B cell (primary cell): ENCODE results near the gene DPEP2NB. TPM values are rescaled to one million over a fixed set of nuclear protein-coding genes. Genes with fewer than 3 reads are reported as not detected.

Source experiments
- ATAC-seq: fragments of 200-7000 bp; cut with Tn5 transposase; one replicate; pipeline ENCODE4 v1.10.0; 2021; ENCODE audit warnings: low read depth, mild to moderate bottlenecking, moderate number of reproducible peaks, moderate library complexity
- CTCF ChIA-PET: fragments of 350-600 bp; sonication (Branson Sonifier 250); formaldehyde crosslinking; loops from one replicate; lab custom pipeline; 2021; ENCODE audit warnings: antibody characterized with exemption, inconsistent platforms; lab: Charles Lee
- POLR2A ChIA-PET: fragments of 350-600 bp; sonication (Branson Sonifier 250); formaldehyde crosslinking; loops from one replicate; lab custom pipeline; 2021; ENCODE audit warnings: antibody characterized with exemption; lab: Charles Lee
- DNase-seq: peaks from one replicate; pipeline ENCODE4 v3.0.0; 2013
- H2AFZ ChIP-seq: 2 replicates; pipeline ENCODE4 v1.6.1; 2012; ENCODE audit warnings: mild to moderate bottlenecking, low read depth, low read length; ENCODE audit not compliant: insufficient read depth, poor library complexity, severe bottlenecking
- H3K27ac ChIP-seq, 2 donors: 1 replicate in 1 of 2; 2 replicates in 1 of 2; pipeline ENCODE4 v1.5.1; 2012 to 2013; ENCODE audit warnings: low read length in 2 of 2, mild to moderate bottlenecking in 2 of 2, moderate library complexity in 1 of 2
- H3K27me3 ChIP-seq, 4 experiments: fragments of 200-600 bp in 1 of 4; sonication (generic) in 1 of 4; replicated peaks in 1 of 4; 1 replicate in 2 of 4; 2 replicates in 2 of 4; pipeline versions ENCODE4 v1.6.1 to v1.7.0; 2013 to 2016; ENCODE audit warnings: low read length in 3 of 4, mild to moderate bottlenecking in 2 of 4, mixed read lengths in 1 of 4, moderate library complexity in 1 of 4; ENCODE audit not compliant: insufficient read depth in 4 of 4, control insufficient read depth in 3 of 4; ENCODE audit errors: control extremely low read depth in 1 of 4
- H3K36me3 ChIP-seq, 2 experiments: replicated peaks in 1 of 2; 1 replicate in 1 of 2; 2 replicates in 1 of 2; pipeline versions ENCODE4 v1.6.1 to v1.7.1; 2013; ENCODE audit warnings: low read length in 1 of 2; ENCODE audit not compliant: insufficient read depth in 2 of 2, control insufficient read depth in 1 of 2; ENCODE audit errors: control extremely low read depth in 1 of 2, extremely low read depth in 1 of 2
- H3K4me1 ChIP-seq, 2 donors: fragments of 200-600 bp in 1 of 2; sonication (generic) in 1 of 2; 1 replicate in 1 of 2; 2 replicates in 1 of 2; pipeline versions ENCODE4 v1.5.1 to v1.6.1; 2013 to 2017; ENCODE audit warnings: low read length in 2 of 2; ENCODE audit not compliant: control insufficient read depth in 2 of 2, insufficient read depth in 2 of 2
- H3K4me2 ChIP-seq: replicated peaks from 2 replicates; pipeline ENCODE3; 2012; ENCODE audit warnings: mild to moderate bottlenecking, low read depth, low read length; ENCODE audit not compliant: poor library complexity, severe bottlenecking
- H3K4me3 ChIP-seq, 5 experiments: fragments of 200-600 bp in 1 of 5; sonication (generic) in 1 of 5; 1 replicate in 3 of 5; 2 replicates in 2 of 5; pipeline versions ENCODE4 v1.5.1 to v1.7.0; 2011 to 2016; ENCODE audit warnings: low read length in 4 of 5, mild to moderate bottlenecking in 4 of 5, low read depth in 2 of 5, control low read depth in 1 of 5, moderate library complexity in 1 of 5; ENCODE audit not compliant: insufficient read depth in 1 of 5; ENCODE audit errors: control extremely low read depth in 1 of 5, extremely low read depth in 1 of 5
- H3K79me2 ChIP-seq: fragments of 200-600 bp; sonication (generic); one replicate; pipeline ENCODE4 v1.6.0; 2016; ENCODE audit warnings: low read length; ENCODE audit not compliant: control insufficient read depth, insufficient read depth
- H3K9ac ChIP-seq: fragments of 200-600 bp; sonication (generic); 2 replicates; pipeline ENCODE4 v1.6.1; 2017; ENCODE audit warnings: mild to moderate bottlenecking, low read length, moderate library complexity
- H3K9me3 ChIP-seq, 3 donors: one replicate each; pipeline versions ENCODE4 v1.6.1 to v1.7.1; 2013; ENCODE audit warnings: low read length in 2 of 3; ENCODE audit not compliant: control insufficient read depth in 2 of 3, insufficient read depth in 1 of 3; ENCODE audit errors: control extremely low read depth in 1 of 3
- H4K20me1 ChIP-seq: 2 replicates; pipeline ENCODE4 v1.6.0; 2012; ENCODE audit warnings: mild to moderate bottlenecking, low read length; ENCODE audit not compliant: insufficient read depth, control insufficient read depth, poor library complexity, severe bottlenecking
- H3K27ac Mint-ChIP-seq: one replicate; pipeline ENCODE4 v1.8.0; 2021; ENCODE audit warnings: mixed read lengths
- H3K27me3 Mint-ChIP-seq: one replicate; pipeline ENCODE4 v1.8.0; 2021; ENCODE audit warnings: mixed read lengths
- H3K4me1 Mint-ChIP-seq: one replicate; pipeline ENCODE4 v1.8.0; 2021; ENCODE audit warnings: mixed read lengths
- H3K4me3 Mint-ChIP-seq: one replicate; pipeline ENCODE4 v1.8.0; 2021; ENCODE audit warnings: mixed read lengths
- H3K9me3 Mint-ChIP-seq: one replicate; pipeline ENCODE4 v1.8.0; 2022; ENCODE audit warnings: mixed read lengths; ENCODE audit not compliant: insufficient read depth
- CTCF ChIP-seq: fragments of 200-600 bp; IDR thresholded peaks from one replicate; pipeline ENCODE4 v1.8.0; 2022; ENCODE audit warnings: antibody characterized with exemption, mild to moderate bottlenecking
- EZH2 ChIP-seq: IDR thresholded peaks from 2 replicates; pipeline ENCODE4 v1.6.1; 2012; ENCODE audit warnings: borderline replicate concordance, low read depth, mild to moderate bottlenecking, moderate library complexity, low read length; ENCODE audit not compliant: insufficient read depth, poor library complexity, severe bottlenecking
- WGBS: methylation state at CpG from one replicate; pipeline ENCODE4 v1.1.5; 2013; ENCODE audit warnings: missing lambda C conversion rate; ENCODE audit not compliant: insufficient coverage; 5-methylcytosine and 5-hydroxymethylcytosine counted together
- intact Hi-C: fragments of 100-400 bp; cut with micrococcal nuclease; formaldehyde crosslinking; loops from one replicate; pipeline ENCODE4 v1.10.0; 2022
- polyA plus RNA-seq: library from polyadenylated mRNA; depleted of rRNA; stranded (reverse); fragments of >200 nt; gene quantifications from 2 replicates; pipeline ENCODE4 v1.2.3, GENCODE V29; 2012
- total RNA-seq, 2 donors: library from RNA; stranded (reverse); fragments of 120-200 nt in 1 of 2; gene quantifications; 1 replicate in 1 of 2; 2 replicates in 1 of 2; pipeline versions ENCODE4 v1.2.3 to v1.2.4, GENCODE V29; 2013 to 2022

The DPEP2NB gene
- total and polyA plus RNA-seq, 2 donors (not counting 1 experiment from before 2014, with no cell fraction given), result not detected

GRCh38 chr16:67992661-67993206 is 23.0 kb downstream of the DPEP2NB start:
- Mint-ChIP-seq H3K4me3 (peak overlapping the region; percentile 82), H3K27ac (peak overlapping the region; percentile 99), H3K9me3 (no peaks in the 10 kb centered on the region), H3K27me3 (no peaks in the 10 kb centered on the region), H3K4me1 (peaks cover 67% of the 10 kb centered on the region)
- ChIA-PET CTCF (interaction anchor here (0.6 to 28.7 kb wide), 9 partner anchors 9 to 412 kb away, joined by 3 to 320 read pairs (median 7); partner anchors contain the start of genes DDX28 and DUS2), POLR2A (interaction anchor here (0.6 to 1.2 kb wide), 3 partner anchors 13 to 134 kb away, joined by 3 to 6 read pairs (median 3); no protein-coding TSS in a partner anchor)
- DNase-seq, result no peak
- Histone ChIP-seq H3K79me2 (peaks cover 48% of the 10 kb centered on the region), H3K36me3 (peaks cover 0 to 21% of the 10 kb centered on the region in 2 experiments), H3K9ac (peak overlapping the region; percentile 54), H3K9me3 (peaks cover 0 to 4% (median 0%) of the 10 kb centered on the region in 3 donors), H3K4me3 (peak overlapping the region in 2 of 5 experiments; percentile 18 to 28), H3K27me3 (no peaks in the 10 kb centered on the region), H4K20me1 (peaks cover 10% of the 10 kb centered on the region), H2AFZ (peak overlapping the region; percentile 40), H3K4me1 (peaks cover 43 to 53% of the 10 kb centered on the region in 2 donors), H3K27ac (peak overlapping the region; percentile 86 to 89), H3K4me2 (peak overlapping the region; percentile 77)
- 64% methylated on average over 18 of the region's 20 CpGs for WGBS
- no peak for TF ChIP-seq CTCF
- TF ChIP-seq EZH2, result no peak
- intact Hi-C loops, result loop anchor here (1.0 to 5.0 kb wide), 9 partner anchors 7 to 475 kb away; partner anchors contain the start of genes DDX28, DUS2, PSKH1 and PSMB10
- no peak for ATAC-seq

- no peak overlapping the region for H3K4me3 ChIP-seq
- no peaks in the 10 kb centered on the region for H3K9me3 ChIP-seq
- no peak overlapping the region for H2AFZ ChIP-seq
- H3K9ac ChIP-seq, result no peak overlapping the region
- CTCF ChIA-PET, result interaction anchor here (28.7 kb wide), 1 partner anchor 52 kb away, joined by 320 read pairs; no protein-coding TSS in a partner anchor
- Mint-ChIP-seq H3K4me1 (peaks cover 54% of the 10 kb centered on the region), H3K27me3 (no peaks in the 10 kb centered on the region), H3K4me3 (no peak overlapping the region), H3K9me3 (no peaks in the 10 kb centered on the region), H3K27ac (peak overlapping the region; percentile 74)
- no peaks in the 10 kb centered on the region for H3K27me3 ChIP-seq
- H3K27ac ChIP-seq, result peak overlapping the region in 1 of 2 donors; percentile 43
- H3K79me2 ChIP-seq, result peaks cover 31% of the 10 kb centered on the region
- 84% methylated on average over 5 of the region's 6 CpGs for WGBS
- POLR2A ChIA-PET, result interaction anchor here (1.9 kb wide), 1 partner anchor 9 kb away, joined by 5 read pairs; the partner anchor contains the start of gene DPEP2
- peaks cover 25 to 38% of the 10 kb centered on the region in 2 donors for H3K4me1 ChIP-seq
- TF ChIP-seq EZH2, result no peak
- DNase-seq, result no peak
- intact Hi-C loops, result loop anchor here (5.0 kb wide), 2 partner anchors 98 to 473 kb away; partner anchors contain the start of gene PSKH1
- peaks cover 10% of the 10 kb centered on the region for H4K20me1 ChIP-seq
- H3K4me2 ChIP-seq, result no peak overlapping the region
- H3K36me3 ChIP-seq, result peaks cover 0 to 16% of the 10 kb centered on the region in 2 experiments
- no peak for ATAC-seq
Observed at GRCh38 chr16:67990018-67990386, 25.7 kb downstream of the DPEP2NB start.
